ENCODE results near the gene PCNX3. TPM values are rescaled to one million over a fixed set of nuclear protein-coding genes. Genes with fewer than 3 reads are reported as not detected.

PCNX3 gene
- total and polyA plus RNA-seq, 7 donors = 6.5 to 15.5 (median 9.8) TPM

DNA sequence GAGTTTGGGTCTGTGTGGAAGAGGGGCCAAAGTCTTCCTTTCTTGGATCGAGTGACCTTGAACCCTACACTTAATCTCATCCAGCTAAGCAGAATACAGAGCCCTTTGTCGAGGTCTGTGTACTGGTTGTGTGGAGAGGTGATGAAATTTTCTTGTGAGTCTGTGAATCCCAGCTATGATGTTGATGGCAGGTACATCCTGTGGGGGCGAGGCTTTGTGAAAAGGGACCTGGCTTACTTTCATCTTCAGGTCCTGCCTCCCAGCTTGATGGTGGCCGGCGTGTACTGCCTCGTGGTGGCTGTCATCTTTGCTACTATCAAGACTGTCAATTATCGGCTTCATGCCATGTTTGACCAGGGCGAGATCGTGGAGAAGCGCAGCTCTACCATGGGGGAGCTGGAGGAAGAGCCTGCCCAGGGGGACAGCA lies 1.0 kb downstream of the PCNX3 start:
- H3K4me1 ChIP-seq = peaks cover 31% of the 10 kb centered on the region
- DNase-seq = no peak
- H3K27ac ChIP-seq = peak overlapping the region; percentile 89
- 57 to 68% (median 64%) methylated on average over 10 of the region's 10 CpGs for WGBS, 3 donors
- no peaks in the 10 kb centered on the region for H3K27me3 ChIP-seq (ENCODE audit: insufficient read depth in 3 of 3, low read length in 2 of 3)
- intact Hi-C loops (cut with DNase I) = loop anchor here in 1 of 2 donors (2.0 to 5.0 kb wide), 2 partner anchors 40 to 96 kb away; partner anchors contain the start of gene KAT5
- no peak for ATAC-seq
- H3K9me3 ChIP-seq = no peaks in the 10 kb centered on the region
- peak overlapping the region; percentile 97 for H3K4me3 ChIP-seq
- peaks cover 0 to 52% of the 10 kb centered on the region in 2 donors for H3K36me3 ChIP-seq (ENCODE audit: insufficient read depth in 1 of 2, low read depth in 1 of 2)
- no peak for TF ChIP-seq CTCF (IDR thresholded peaks at IDR 0.05)

DNA sequence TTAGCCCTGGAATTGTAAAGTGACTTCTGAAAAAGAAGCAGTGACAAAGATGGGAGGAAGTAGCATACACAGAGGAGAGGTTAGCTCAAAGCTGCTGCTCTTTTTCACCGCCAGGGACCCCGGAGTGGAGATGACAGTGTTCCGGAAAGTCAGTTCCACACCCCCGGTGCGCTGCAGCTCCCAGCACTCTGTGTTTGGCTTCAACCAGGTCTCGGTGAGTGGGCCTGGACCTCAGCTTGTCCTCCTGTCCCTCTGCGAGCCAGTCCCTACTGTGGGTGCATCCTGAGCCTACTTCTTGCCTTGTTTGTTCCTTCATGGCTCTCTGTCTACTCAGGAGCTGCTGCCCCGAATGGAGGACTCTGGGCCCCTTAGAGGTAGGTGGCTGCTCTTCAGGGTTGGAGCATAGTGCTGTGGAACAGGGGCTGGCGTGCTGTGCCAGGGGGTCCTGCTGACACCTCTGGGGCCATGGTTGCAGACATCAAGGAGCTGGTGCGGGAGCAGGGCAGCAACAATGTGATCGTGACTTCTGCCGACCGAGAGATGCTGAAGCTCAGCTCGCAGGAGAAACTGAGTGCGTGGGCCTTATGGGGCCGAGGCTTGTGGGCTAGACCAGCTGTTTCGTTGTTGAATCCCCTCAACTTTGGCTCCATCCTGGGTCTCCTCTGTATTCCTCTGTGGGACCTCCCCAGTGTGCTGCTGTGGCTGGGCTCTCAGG lies 1.7 kb downstream of the PCNX3 start:
- H3K9me3 ChIP-seq = no peaks in the 10 kb centered on the region
- H3K4me1 ChIP-seq = peaks cover 26% of the 10 kb centered on the region
- WGBS, 3 donors = 88 to 90% (median 89%) methylated on average over 17 of the region's 17 CpGs
- no peak for ATAC-seq
- peaks cover 0 to 54% of the 10 kb centered on the region in 2 donors for H3K36me3 ChIP-seq (ENCODE audit: insufficient read depth in 1 of 2, low read depth in 1 of 2)
- H3K27me3 ChIP-seq (ENCODE audit: insufficient read depth in 3 of 3, low read length in 2 of 3) = no peaks in the 10 kb centered on the region
- intact Hi-C loops (cut with DNase I) = loop anchor here in 1 of 2 donors (2.0 to 5.0 kb wide), 2 partner anchors 40 to 95 kb away; partner anchors contain the start of gene KAT5
- no peak for DNase-seq
- H3K4me3 ChIP-seq = peak overlapping the region; percentile 97
- H3K27ac ChIP-seq = no peak overlapping the region
- TF ChIP-seq CTCF (IDR thresholded peaks at IDR 0.05) = no peak

DNA sequence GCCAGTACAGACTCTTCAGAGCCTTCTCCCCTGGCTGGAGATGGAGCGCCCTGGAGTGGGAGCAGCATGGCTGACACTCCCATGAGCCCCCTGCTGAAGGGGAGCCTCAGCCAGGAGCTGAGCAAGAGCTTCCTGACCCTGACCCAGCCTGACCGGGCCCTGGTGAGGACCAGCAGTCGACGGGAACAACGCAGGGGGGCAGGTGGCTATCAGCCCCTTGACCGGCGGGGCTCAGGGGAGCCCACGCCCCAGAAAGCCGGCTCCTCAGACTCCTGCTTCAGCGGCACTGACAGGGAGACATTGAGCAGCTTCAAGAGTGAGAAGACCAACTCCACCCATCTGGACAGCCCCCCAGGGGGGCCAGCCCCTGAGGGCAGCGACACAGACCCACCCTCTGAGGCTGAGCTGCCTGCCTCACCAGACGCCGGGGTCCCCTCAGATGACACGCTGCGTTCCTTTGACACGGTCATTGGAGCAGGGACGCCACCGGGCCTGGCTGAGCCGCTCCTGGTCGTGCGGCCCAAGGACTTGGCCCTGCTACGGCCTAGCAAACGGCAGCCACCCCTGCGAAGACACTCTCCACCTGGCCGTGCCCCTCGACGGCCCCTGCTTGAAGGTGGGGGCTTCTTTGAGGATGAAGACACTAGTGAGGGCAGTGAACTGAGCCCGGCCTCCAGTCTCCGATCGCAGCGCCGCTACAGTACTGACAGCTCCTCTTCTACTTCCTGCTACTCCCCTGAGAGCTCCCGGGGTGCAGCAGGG lies 2.6 kb downstream of the PCNX3 start:
- no peak for DNase-seq

DNA sequence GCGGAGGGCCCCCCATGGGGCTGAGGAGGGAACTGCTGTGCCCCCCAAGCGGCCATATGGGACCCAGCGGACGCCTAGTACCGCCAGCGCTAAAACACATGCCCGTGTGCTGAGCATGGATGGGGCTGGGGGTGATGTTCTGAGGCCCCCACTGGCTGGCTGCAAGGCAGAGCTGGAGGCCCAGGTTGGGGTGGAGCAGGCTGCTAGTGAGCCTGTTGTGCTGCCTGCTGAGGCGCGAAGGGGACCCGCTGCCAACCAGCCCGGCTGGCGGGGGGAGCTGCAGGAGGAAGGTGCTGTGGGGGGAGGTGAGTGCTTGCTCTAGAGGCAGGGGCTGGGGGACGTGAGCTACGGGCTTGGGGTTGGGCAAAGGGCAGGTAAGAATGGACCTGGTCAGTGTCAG lies 3.2 kb downstream of the PCNX3 start:
- Histone ChIP-seq H3K36me3 (ENCODE audit: insufficient read depth in 1 of 2, low read depth in 1 of 2) (peaks cover 0 to 69% of the 10 kb centered on the region in 2 donors), H3K9me3 (no peaks in the 10 kb centered on the region), H3K27me3 (ENCODE audit: insufficient read depth in 3 of 3, low read length in 2 of 3) (no peaks in the 10 kb centered on the region), H3K4me3 (no peak overlapping the region), H3K27ac (no peak overlapping the region), H3K4me1 (peaks cover 15% of the 10 kb centered on the region)
- DNase-seq (no peak), ATAC-seq (no peak)
- TF ChIP-seq CTCF (IDR thresholded peaks at IDR 0.05) = no peak
- WGBS, 3 donors = 89 to 93% (median 91%) methylated on average over 13 to 14 of the region's 14 CpGs
- intact Hi-C loops (cut with DNase I) = loop anchor here in 1 of 2 donors (5.0 kb wide), 1 partner anchor 94 kb away; the partner anchor contains the start of gene KAT5

More for the DNA sequence above, 2.6 kb downstream of the PCNX3 start:
- peaks cover 0 to 63% of the 10 kb centered on the region in 2 donors for H3K36me3 ChIP-seq (ENCODE audit: insufficient read depth in 1 of 2, low read depth in 1 of 2)
- intact Hi-C loops (cut with DNase I) = loop anchor here in 1 of 2 donors (2.0 to 5.0 kb wide), 2 partner anchors 39 to 94 kb away; partner anchors contain the start of gene KAT5
- no peak overlapping the region for H3K4me3 ChIP-seq
- TF ChIP-seq CTCF (IDR thresholded peaks at IDR 0.05) = no peak
- H3K27me3 ChIP-seq (ENCODE audit: insufficient read depth in 3 of 3, low read length in 2 of 3) = no peaks in the 10 kb centered on the region
- ATAC-seq = no peak
- H3K9me3 ChIP-seq = no peaks in the 10 kb centered on the region
- WGBS, 3 donors = 89 to 92% (median 91%) methylated on average over 27 to 33 of the region's 33 CpGs
- H3K27ac ChIP-seq = no peak overlapping the region
- H3K4me1 ChIP-seq = peaks cover 18% of the 10 kb centered on the region

Measured in psoas muscle (tissue), 8 donors.